ENCODE data around the gene STK31.

- no peak for TF ChIP-seq POLR2A (IDR thresholded peaks at IDR 0.05; ENCODE audit: low read depth, low read length)
- no peak for TF ChIP-seq TAF1 (IDR thresholded peaks at IDR 0.05; ENCODE audit: borderline replicate concordance, low read depth, low read length)
Observed at GRCh38 chr7:23765943-23766342, 55.9 kb downstream of the STK31 start.
